GM18909 (cell line): Measurements from ENCODE around the gene POMGNT1.

ENCODE experiments used
- ATAC-seq: cut with Tn5 transposase; IDR thresholded peaks from one replicate; pipeline ENCODE4 v1.9.1; 2021; ENCODE audit warnings: mild to moderate bottlenecking; ENCODE audit not compliant: unreplicated experiment, poor library complexity

POMGNT1 gene

DNA sequence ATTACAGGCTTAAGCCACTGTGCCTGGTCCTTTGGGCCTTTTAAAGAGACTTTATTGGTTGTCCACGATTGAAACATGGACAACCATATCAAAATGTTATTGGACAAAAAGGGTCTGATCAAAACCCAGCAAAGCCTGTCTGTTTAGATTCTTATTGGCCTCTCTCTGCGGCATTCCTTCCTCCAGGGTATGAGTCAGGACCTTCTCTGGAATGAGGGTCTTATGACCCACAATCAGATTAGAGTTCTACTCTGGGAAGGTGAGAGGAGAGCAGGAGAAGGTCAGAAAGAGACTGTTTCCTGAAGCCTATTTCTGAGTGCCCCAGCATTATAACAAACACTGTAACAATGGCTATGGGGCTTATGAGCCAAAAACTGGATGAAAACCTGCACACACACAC is 12.8 kb upstream of the POMGNT1 start:
- ATAC-seq, result no peak

DNA sequence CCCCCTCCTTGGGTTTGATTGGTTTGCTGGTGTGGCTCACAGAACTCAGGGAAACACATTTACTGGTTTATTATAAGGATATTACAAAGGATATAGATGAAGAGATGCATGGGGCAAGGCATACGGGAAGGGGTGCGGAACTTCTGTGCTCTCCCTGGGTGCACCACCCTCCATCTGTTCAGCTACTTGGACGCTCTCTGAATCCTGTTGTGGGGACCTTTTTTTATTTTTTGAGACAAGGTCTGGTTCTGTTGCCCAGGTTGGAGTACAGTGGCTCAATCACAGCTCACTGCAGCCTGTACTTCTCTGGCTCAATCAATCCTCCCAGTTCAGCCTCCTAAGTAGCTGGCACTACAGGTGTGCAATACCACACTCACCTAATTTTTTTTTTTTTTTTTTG is 12.3 kb upstream of the POMGNT1 start:
- no peak for ATAC-seq

DNA sequence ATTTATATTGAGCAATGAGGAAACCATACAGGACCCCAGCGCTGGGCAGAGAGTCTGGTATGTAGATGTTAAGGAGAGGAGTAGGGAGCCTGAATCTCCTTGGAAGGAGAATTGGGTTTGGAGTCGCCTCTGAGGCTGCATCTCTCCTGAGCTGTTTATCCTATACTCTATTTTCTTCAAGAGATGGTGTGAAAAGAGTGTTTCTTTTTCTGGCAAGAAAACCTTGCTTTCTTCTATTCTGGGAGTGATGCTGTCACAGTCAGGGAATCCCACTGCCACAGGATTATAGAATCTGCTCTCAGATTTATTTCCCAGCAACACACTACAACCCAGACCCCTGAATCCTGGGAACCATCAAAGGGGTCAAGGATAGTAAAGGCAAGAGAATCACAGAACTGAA is 8.2 kb upstream of the POMGNT1 start:
- ATAC-seq, result no peak

DNA sequence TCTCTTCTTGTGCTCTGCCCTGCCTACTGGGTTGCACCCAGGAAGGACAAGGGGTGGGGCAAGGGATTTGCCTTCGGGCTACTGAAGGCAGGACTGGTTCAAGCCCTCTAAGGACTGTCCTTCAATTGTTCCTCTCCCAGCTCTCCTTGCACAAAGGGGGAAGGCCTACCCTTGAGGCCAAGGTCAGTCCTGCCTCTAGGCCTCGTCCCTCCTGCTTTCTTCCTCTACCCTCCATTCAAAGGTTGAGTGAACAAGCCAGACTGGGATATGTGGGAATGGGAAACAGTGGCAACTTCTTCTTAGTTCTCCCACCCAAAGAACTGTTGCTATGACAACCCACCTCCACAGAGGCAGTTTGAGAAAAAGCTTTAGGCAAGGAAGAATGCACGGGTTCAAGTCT is 7.6 kb upstream of the POMGNT1 start:
- ATAC-seq, result no peak

DNA sequence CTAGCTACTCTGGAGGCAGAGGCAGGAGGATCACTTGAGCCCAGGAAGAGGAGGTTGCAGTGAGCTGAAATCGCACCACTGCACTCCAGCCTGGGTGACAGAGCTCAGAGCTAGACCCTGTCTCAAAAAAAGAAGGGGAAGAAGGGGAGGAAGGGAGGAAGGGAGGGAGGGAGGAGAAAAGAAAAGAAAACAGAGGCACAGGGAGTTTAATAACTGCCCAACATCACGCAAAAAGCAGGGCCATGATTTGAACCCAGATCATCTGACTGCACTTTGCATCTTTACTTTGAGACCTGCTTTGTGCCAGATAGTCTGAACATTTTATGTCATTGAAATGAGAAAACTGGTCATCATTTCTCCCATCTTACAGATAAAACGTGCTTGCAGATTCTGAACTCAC is 6.9 kb upstream of the POMGNT1 start:
- ATAC-seq, result no peak

DNA sequence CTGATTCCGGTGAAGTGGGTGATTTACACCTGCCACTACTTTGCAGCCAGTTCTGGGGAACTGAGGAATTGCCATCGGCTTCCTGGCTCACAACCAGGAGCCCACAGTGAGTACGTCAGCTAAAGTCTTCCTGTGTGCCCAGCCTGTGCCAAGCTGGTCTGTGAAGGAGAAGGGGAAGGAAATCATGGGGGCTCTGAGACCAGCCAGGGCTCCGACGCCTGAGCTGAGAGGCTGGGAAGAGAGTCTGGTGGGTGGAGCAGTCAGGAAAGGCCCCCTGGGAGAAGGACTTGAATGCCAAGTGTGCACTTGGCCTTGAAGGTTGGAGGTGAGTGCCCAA is 6.1 kb upstream of the POMGNT1 start:
- ATAC-seq, result no peak

DNA sequence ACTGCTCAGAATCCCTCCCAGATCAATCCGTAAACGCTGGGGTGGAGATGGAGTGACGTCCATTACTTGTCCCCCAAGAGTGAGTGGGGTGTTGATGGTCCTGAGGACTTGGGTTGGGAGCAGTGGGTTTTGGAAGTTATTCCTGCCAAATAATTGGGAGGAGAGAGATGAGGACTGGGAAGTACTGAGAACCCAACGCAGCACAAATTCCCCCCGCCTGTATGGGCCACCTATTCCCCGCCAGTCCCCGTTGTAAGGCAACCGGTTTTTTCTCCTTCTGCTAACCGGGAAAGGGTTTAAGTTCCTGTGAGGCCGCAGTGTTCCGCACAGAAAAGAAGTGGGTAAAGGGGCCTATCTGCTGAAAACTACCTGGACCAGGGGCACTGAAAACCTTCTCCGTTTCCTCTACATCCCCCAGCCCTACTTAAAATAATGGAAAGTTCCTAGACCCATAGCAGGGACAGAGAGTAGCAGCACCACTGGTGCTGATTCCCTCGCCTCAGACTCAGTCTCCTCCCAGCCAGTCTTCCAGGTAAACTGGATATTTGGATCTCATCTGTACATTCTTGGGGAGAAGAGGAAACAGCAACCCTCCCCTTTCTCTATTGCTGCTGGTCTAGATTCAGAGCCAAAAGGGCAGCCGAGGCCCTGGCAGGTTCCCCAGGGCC is 5.6 kb upstream of the POMGNT1 start:
- no peak for ATAC-seq

DNA sequence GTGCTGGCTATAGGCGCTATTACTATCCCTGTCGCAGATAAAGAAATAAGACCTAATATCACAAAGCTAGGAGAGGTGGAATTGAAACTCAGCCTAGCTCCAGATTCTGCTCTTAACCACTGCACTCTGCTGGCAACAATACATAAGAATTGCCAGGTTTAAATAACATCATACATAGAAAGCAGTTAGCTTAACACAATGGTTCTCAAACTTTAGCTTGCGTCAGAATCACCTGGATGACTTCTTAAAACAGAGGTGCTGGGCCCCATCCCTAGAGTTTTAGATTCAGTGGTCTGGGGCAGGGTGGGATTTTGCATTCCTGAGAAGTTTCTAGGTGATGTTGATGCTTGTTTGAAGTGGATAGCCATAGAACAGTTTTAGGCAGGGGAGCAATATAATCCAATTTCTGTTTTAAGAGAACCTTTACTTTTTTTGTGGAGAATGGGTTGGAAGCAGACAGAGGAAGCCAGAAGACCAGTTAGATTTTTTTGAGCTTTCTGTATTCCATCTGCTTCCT is 1.1 kb upstream of the POMGNT1 start:
- ATAC-seq, result no peak

DNA sequence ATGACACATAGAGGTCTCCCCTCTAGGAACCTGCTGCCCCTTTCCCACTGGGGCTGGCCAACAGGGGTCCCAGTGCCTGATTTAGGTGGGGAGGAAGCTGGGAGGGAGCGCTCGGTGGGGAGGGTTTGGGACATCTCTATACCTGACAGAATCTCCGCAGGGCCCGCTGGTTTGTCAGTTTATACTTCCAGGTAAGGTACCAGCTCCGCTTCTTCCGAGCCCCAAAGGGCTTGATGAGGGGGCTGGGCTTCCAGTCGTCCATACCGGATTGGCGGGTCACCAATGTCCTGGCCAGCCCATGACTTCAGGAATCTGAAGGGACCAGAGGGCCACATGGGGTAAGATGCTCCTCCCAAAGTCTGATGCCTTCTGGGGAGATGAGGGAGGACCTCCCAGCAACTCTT is 672 bp downstream of the POMGNT1 start:
- no peak for ATAC-seq

DNA sequence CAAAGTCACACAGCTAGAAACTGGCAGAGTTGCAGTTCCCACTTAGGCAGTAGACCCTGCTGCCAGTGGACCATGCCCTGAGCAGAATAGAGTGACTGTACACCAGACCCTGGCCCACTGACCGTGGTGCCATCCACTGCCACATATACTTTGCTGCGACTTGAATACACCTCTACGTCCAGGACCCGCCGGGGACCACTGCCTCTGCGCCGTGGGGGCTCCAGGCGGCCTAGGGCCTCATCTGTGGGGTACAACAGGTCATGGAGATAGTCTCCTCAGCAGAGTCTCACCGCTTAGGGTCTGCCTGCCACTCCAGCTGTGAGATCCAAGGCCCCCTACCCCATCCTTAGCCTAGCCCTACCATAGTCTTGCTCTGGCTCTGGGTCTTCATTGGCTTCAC is 1.6 kb downstream of the POMGNT1 start:
- no peak for ATAC-seq

DNA sequence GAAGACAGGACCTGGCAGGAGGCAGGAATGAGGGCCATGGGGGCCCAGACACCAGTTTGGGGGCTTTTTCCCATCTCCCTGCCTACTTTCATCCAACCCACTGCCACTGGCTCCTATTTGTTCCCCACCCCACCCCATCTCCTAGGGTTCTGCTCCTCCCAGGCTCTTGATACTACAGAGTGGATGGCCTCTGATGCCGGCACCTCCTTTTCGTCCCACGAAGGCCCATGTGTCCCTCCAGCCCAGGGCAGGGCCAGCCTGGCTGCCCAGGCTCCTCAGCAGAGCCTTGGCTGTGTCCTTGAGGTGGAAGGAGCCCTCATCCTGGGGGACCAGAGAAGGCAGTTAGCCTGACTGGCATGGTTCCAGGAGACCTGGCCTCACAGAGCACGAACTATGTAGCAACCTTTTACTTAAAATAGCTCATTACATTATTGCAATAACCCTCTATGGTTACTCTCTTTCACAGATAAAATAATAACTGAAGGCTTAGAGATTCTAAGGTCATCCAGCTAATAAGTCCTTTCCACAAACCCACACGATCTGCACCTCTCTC is 3.5 kb downstream of the POMGNT1 start:
- ATAC-seq, result no peak

DNA sequence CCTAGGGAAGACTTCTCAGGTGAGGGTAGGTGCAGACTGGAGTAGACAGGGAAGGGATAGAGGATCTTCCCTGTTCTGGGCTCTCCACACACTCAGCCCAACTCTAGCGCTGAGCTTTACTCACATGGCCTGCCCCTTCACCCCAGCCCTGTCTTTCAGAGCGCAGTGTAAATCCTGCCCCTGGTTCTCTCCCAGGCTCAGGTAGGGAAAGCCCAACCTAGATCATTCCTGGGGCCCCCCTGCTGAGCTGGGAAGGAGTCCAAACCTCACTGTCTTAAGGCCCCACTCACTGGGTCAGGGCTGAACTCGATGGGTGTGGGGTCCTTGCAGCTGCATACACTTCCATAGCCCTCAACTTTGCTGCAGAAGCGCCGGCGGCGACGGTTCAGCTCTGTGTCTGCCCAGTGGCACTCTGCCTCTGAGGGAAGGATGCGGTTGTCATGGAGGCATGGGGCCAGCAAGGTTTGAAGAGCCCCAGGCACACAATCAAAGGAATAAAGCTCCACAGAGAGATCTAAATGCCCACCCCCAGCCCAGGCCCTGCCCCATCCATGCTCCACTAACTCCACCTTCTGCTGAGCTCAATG is 4.2 kb downstream of the POMGNT1 start:
- ATAC-seq, result no peak

DNA sequence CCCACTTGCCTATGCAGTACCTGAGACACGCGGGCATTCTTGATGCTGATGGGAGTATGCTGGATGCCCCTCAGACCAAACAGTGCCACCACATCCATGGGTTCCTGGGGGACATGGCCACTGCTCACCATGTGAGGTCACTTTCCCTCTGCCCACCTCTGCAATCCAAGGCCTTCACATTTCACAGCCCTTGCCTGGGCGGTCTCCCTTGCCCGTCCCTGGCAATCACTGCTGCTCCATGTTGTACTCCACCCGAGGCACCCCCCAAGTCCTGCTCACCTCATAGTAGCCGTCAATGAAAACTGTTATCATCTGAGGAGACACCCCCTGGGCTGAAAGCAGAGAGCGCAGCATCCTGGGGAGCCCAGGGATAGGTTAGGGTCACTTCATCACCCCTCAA is 4.9 kb downstream of the POMGNT1 start:
- ATAC-seq, result no peak

DNA sequence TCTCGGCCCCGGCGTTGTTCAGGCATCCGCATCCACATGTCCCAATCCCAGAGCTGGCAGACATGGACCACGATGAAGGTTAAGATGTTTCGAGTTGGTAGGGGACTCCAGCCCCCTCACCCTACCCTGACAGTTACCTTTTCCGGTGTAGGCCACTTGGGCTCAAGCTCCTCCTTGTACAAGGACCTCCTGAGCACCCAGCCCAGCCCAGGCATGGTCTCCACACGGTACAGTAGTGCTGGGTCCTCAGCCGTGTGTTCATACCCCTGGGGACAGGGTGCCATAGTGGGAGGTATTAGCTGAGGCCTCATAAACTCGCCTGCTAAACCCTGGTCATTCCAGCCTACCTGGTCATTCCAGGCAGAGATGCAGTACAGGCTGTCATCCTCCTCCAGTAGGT is 6.1 kb downstream of the POMGNT1 start:
- no peak for ATAC-seq

DNA sequence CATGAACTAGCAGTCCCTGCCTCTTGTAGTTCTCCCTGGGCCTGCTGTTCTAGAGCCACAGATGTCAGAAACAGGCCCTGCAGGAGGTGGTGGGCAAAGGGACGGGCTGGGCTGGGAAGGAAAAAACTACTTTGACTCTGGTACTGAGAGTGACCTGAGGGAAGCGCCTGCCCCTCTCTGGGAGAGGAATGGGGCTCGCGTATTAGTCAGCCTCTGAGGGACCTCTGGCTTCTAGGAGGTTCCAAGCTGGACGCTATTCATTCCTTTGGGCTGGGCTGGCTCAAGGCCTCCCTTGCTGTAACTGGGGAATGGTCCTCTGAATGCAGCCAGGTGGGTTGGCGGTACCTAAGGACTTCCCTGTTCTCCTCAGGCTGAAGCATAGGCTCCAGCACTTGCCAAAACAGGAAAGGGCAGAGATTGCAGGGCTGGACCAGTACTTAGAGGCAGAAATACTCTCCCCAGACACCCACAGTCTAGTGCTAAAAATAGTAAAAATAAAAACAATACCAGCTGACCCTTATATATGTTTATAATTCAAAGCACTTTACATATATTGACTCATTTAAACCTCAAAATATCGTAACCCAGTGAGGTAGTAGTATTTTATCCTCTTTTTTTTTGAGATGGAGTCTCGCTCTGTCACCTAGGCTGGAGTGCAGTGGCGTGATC is 7.1 kb downstream of the POMGNT1 start:
- ATAC-seq, result no peak

DNA sequence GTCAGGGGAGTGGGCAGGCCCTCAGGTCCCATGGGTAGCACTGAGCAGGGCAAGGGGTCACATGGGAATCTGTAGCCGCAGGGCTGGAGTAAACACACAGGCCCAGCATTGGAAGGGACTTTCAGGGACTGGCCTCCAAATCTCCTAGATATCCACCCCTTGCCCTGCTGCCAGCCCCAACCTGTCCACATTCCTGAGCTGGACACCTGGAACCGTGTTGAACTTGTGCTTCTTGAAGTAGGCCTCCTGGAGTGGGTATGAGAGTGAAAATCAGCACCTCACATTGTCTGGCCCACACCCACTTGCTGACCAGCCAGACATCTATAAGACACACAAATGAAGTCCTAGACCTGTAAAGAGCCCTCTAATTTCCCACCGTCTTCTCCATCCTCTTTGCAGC is 7.7 kb downstream of the POMGNT1 start:
- ATAC-seq, result no peak

DNA sequence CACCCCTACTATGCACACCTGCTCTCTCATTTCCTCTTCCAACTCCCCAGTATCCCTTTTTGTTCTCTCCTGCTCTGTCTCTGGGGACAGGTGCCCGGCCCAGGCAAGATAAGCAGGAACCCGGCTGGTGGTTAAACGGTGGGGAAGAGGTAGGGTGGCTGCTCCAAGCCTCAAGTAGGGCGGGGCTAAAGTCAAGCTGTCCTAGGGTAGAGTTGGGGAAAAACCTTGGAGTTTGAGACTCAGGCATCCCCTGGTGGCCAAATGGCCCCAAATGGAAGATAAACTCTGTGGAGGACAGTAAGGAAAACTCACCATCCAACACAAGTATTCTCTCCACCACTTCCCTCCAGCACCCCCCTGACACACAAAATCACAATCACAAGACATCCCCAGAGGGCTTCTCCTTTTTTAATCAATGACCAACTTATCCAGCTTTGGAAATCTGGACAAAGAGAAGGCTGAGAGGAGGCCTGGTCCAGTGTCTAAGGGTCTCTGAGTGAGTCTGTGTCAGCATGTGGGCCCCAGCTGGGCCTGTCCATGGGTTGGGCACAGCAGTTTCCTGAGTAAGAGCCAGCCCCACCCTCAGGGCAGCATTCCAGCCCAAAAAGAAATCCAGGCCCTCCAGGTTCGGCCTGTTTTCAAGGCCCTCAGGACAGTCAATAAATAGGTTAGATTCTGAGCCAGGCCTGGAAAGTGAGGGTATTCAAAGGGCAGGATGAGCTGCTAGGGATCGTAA is 9.8 kb downstream of the POMGNT1 start:
- no peak for ATAC-seq

DNA sequence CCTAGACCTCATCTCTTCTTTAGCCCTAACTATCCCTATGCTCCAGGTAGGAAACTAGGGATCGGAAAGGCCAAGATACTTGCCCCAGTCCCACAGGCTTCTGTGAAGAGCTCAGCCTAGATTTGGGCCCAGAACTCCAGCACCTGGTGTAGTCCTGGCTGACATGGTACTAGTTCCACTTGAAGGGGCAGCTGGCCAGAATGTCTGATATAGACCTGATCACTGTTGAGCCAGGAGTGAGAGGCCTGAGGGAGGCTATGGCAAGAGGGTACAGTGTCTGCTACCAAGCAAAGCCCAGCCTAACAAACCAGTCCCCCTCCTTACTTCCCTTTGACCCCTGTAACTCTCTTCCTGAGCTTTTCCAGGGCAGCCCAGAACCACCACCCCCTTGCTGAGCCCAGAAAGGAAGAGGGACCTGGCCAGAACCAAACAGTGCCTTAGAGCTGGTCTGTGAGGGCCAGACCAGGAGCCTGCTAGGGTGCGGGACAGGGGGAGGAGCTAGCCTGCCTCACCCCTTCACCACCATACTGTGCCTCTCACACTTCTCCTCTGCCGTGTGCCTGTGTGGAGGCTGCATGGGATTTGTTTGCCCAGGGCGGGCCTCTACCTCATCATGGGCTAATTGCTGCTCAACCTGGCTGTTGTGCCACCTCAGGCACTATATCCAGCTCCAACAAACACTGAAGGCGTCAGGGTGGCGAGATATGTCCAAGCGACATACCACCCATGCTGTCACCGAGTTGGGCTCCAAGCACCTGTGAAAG is 10.9 kb downstream of the POMGNT1 start:
- ATAC-seq, result no peak

DNA sequence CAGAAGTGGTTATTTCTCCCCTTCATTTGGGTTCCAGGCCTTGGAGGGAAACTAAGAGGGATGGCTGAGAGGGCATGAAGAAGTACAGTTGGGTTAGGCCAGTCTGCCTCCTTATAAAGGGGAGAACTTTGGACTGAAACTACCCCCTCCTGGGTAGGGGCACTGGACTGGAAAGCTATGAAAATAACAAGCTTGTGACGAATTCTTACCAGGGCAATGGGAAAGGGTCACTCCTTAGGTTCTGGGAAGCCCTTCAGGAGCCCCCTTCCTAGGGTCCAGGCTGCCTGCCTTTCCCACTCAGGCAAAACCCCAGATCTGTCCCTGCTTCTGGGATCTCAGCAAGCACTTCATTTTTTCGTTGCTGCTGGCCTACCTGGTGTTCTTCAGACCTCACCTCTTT is 12.2 kb downstream of the POMGNT1 start:
- no peak for ATAC-seq

DNA sequence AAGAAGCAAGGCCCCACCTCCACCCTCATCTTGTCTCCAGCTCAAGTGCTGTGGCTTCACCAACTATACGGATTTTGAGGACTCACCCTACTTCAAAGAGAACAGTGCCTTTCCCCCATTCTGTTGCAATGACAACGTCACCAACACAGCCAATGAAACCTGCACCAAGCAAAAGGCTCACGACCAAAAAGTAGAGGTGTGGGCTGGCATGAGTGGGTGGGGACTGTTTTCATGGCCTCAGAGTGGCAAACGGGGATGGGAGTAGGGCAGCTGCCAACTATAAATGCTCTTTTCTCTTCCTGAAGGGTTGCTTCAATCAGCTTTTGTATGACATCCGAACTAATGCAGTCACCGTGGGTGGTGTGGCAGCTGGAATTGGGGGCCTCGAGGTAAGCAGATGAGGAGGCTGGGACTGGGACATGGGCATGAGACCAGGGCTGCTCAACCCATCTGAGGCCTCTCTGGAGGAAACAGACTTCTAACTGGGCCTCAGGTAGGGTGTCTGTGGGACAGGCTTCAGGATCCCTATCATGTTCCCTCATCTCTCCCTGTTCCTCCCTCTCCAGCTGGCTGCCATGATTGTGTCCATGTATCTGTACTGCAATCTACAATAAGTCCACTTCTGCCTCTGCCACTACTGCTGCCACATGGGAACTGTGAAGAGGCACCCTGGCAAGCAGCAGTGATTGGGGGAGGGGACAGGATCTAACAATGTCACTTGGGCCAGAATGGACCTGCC is 13.1 kb downstream of the POMGNT1 start:
- ATAC-seq, result no peak
